H9 (cell line): ENCODE measurements around the gene PLXNA2. TPM values are rescaled to one million over a fixed set of nuclear protein-coding genes. Genes with fewer than 3 reads are reported as not detected.

ENCODE experiments used
- DNase-seq: peaks from one replicate; pipeline ENCODE4 v3.0.0-alpha.2; 2017
- H2AFZ ChIP-seq: one replicate; pipeline ENCODE4 v1.6.1; 2013; ENCODE audit warnings: mild to moderate bottlenecking, low read length, control low read depth, moderate library complexity
- H2AK5ac ChIP-seq: 2 replicates; pipeline ENCODE4 v1.6.1; 2013; ENCODE audit warnings: low read length, control low read depth, mixed read lengths; ENCODE audit not compliant: insufficient read length
- H2BK120ac ChIP-seq: one replicate; pipeline ENCODE4 v1.6.1; 2013; ENCODE audit warnings: low read depth, mild to moderate bottlenecking, low read length, control low read depth, inconsistent platforms; ENCODE audit not compliant: poor library complexity, severe bottlenecking
- H2BK12ac ChIP-seq: 2 replicates; pipeline ENCODE4 v1.6.1; 2013; ENCODE audit warnings: low read length, control low read depth, mixed read lengths, low read depth; ENCODE audit not compliant: insufficient read length
- H2BK15ac ChIP-seq: 2 replicates; pipeline ENCODE4 v1.6.1; 2013; ENCODE audit warnings: low read depth, low read length, control low read depth
- H2BK20ac ChIP-seq: one replicate; pipeline ENCODE4 v1.6.1; 2013; ENCODE audit warnings: low read depth, mild to moderate bottlenecking, low read length, control low read depth, inconsistent platforms; ENCODE audit not compliant: poor library complexity, severe bottlenecking
- H2BK5ac ChIP-seq: 2 replicates; pipeline ENCODE4 v1.6.1; 2013; ENCODE audit warnings: low read length, control low read depth, mixed read lengths; ENCODE audit not compliant: insufficient read length
- H3K14ac ChIP-seq: 2 replicates; pipeline ENCODE4 v1.6.1; 2013; ENCODE audit warnings: low read length, control low read depth; ENCODE audit not compliant: insufficient read depth
- H3K18ac ChIP-seq: 2 replicates; pipeline ENCODE4 v1.6.1; 2013; ENCODE audit warnings: low read depth, mild to moderate bottlenecking, mixed read lengths, low read length, control low read depth; ENCODE audit not compliant: insufficient read length
- H3K23ac ChIP-seq: 2 replicates; pipeline ENCODE4 v1.6.1; 2013; ENCODE audit warnings: low read length, control low read depth, mixed read lengths, low read depth; ENCODE audit not compliant: insufficient read length
- H3K23me2 ChIP-seq: 2 replicates; pipeline ENCODE4 v1.6.1; 2013; ENCODE audit warnings: low read depth, mild to moderate bottlenecking, mixed read lengths, low read length, control low read depth; ENCODE audit not compliant: insufficient read length, poor library complexity, severe bottlenecking
- H3K27ac ChIP-seq: 2 replicates; pipeline ENCODE4 v1.5.1; 2013; ENCODE audit warnings: low read length, control low read depth, mixed read lengths, low read depth; ENCODE audit not compliant: insufficient read length
- H3K27me3 ChIP-seq: 2 replicates; pipeline ENCODE4 v1.6.1; 2013; ENCODE audit warnings: low read length, control low read depth, inconsistent platforms; ENCODE audit not compliant: insufficient read depth
- H3K4ac ChIP-seq: 2 replicates; pipeline ENCODE4 v1.6.1; 2013; ENCODE audit warnings: low read depth, mild to moderate bottlenecking, control low read depth, inconsistent platforms, low read length, moderate library complexity
- H3K4me1 ChIP-seq: 2 replicates; pipeline ENCODE4 v1.6.1; 2013; ENCODE audit warnings: low read length, control low read depth, inconsistent platforms; ENCODE audit not compliant: insufficient read depth
- H3K4me2 ChIP-seq: 2 replicates; pipeline ENCODE4 v1.6.1; 2013; ENCODE audit warnings: low read length, control low read depth, mixed read lengths; ENCODE audit not compliant: insufficient read length, insufficient read depth
- H3K56ac ChIP-seq: 2 replicates; pipeline ENCODE4 v1.6.1; 2013; ENCODE audit warnings: low read depth, mild to moderate bottlenecking, mixed read lengths, low read length, control low read depth; ENCODE audit not compliant: insufficient read length
- H3K79me1 ChIP-seq: 2 replicates; pipeline ENCODE4 v1.6.1; 2013; ENCODE audit warnings: low read depth, mild to moderate bottlenecking, moderate library complexity, low read length, control low read depth, inconsistent platforms; ENCODE audit not compliant: insufficient read depth, poor library complexity, severe bottlenecking
- H3K79me2 ChIP-seq: 2 replicates; pipeline ENCODE4 v1.6.1; 2013; ENCODE audit warnings: low read length, control low read depth, inconsistent platforms; ENCODE audit not compliant: insufficient read depth
- H3K9ac ChIP-seq: 2 replicates; pipeline ENCODE4 v1.6.1; 2013; ENCODE audit warnings: low read length, control low read depth, mixed read lengths; ENCODE audit not compliant: insufficient read length; ENCODE audit errors: extremely low read depth
- H3K9me3 ChIP-seq: one replicate; pipeline ENCODE4 v1.6.1; 2013; ENCODE audit warnings: low read depth, low read length, inconsistent platforms; ENCODE audit not compliant: control insufficient read depth
- H3T11ph ChIP-seq: one replicate; pipeline ENCODE4 v1.6.1; 2013; ENCODE audit warnings: mild to moderate bottlenecking, low read length, control low read depth, inconsistent platforms
- H4K20me1 ChIP-seq: one replicate; pipeline ENCODE4 v1.6.1; 2013; ENCODE audit not compliant: control insufficient read depth, insufficient read length, insufficient read depth
- H4K5ac ChIP-seq: 2 replicates; pipeline ENCODE4 v1.6.1; 2013; ENCODE audit warnings: low read depth, mild to moderate bottlenecking, mixed read lengths, low read length, control low read depth; ENCODE audit not compliant: insufficient read length
- H4K8ac ChIP-seq: replicated peaks from 2 replicates; pipeline ENCODE4 v1.6.1; 2013; ENCODE audit warnings: low read length, control low read depth, mixed read lengths, low read depth; ENCODE audit not compliant: insufficient read length
- H4K91ac ChIP-seq: 2 replicates; pipeline ENCODE4 v1.6.1; 2013; ENCODE audit warnings: low read depth, mild to moderate bottlenecking, moderate library complexity, mixed read lengths, low read length, control low read depth; ENCODE audit not compliant: insufficient read length
- H3K27ac Mint-ChIP-seq, 3 experiments: 2 replicates in 2 of 3; 3 replicates in 1 of 3; pipeline ENCODE4 v1.8.0; 2020 to 2021; ENCODE audit warnings: mixed read lengths in 3 of 3, mild to moderate bottlenecking in 1 of 3, moderate library complexity in 1 of 3
- H3K27me3 Mint-ChIP-seq: 2 replicates; pipeline ENCODE4 v1.8.0; 2021; ENCODE audit warnings: low read depth, mild to moderate bottlenecking, moderate library complexity, mixed read lengths
- H3K36me3 Mint-ChIP-seq, 3 experiments: 2 replicates in 2 of 3; 3 replicates in 1 of 3; pipeline ENCODE4 v1.8.0; 2020 to 2021; ENCODE audit warnings: low read depth in 3 of 3, mixed read lengths in 3 of 3; ENCODE audit not compliant: insufficient read depth in 1 of 3
- H3K4me1 Mint-ChIP-seq, 2 experiments: 2 replicates each; pipeline ENCODE4 v1.8.0; 2020; ENCODE audit warnings: mixed read lengths in 2 of 2
- H3K4me3 Mint-ChIP-seq, 2 experiments: 2 replicates in 1 of 2; 3 replicates in 1 of 2; pipeline ENCODE4 v1.8.0; 2020 to 2021; ENCODE audit warnings: mild to moderate bottlenecking in 2 of 2, mixed read lengths in 2 of 2, moderate library complexity in 1 of 2
- H3K9me3 Mint-ChIP-seq, 2 experiments: 2 replicates in 1 of 2; 3 replicates in 1 of 2; pipeline ENCODE4 v1.8.0; 2020; ENCODE audit warnings: mild to moderate bottlenecking in 2 of 2, mixed read lengths in 2 of 2, moderate library complexity in 1 of 2
- CTCF ChIP-seq: fragments of 200-600 bp; sonication (generic); conservative IDR thresholded peaks from 3 replicates; pipeline ENCODE4 v1.8.0; 2021; ENCODE audit warnings: antibody characterized with exemption, mild to moderate bottlenecking
- WGBS: extraction: QIAGEN DNeasy Blood & Tissue Kit; methylation state at CpG from one replicate; pipeline ENCODE4 v1.1.7; 2013; ENCODE audit warnings: missing lambda C conversion rate, low lambda C conversion rate, mixed read lengths; ENCODE audit not compliant: insufficient read length; ENCODE audit errors: extremely low coverage; 5-methylcytosine and 5-hydroxymethylcytosine counted together
- total RNA-seq: library from RNA; stranded (reverse); gene quantifications from 2 replicates; pipeline ENCODE4 v1.2.1, GENCODE V29; 2021

PLXNA2 gene
- total RNA-seq, 1 experiment from 2014 or later: 0.57 TPM

GRCh38 chr1:207977876-207978275 lies 266.3 kb downstream of the PLXNA2 start:
- Mint-ChIP-seq H3K4me1 (no peaks in the 10 kb centered on the region), H3K4me3 (no peak overlapping the region), H3K36me3 (no peaks in the 10 kb centered on the region), H3K27ac (no peak overlapping the region), H3K9me3 (no peaks in the 10 kb centered on the region), H3K27me3 (peaks cover 37% of the 10 kb centered on the region)
- H3K23me2 ChIP-seq: no peaks in the 10 kb centered on the region
- H3K4me2 ChIP-seq: no peak overlapping the region
- no peaks in the 10 kb centered on the region for H3K27me3 ChIP-seq
- H2BK5ac ChIP-seq: no peak overlapping the region
- H3K23ac ChIP-seq: no peak overlapping the region
- no peaks in the 10 kb centered on the region for H3K9me3 ChIP-seq
- H2BK15ac ChIP-seq: no peak overlapping the region
- H3K79me1 ChIP-seq: no peaks in the 10 kb centered on the region
- no peak overlapping the region for H3K14ac ChIP-seq
- no CpG with 5 or more reads among the region's 1 CpG for WGBS
- no peak overlapping the region for H2AFZ ChIP-seq
- H2BK12ac ChIP-seq: no peak overlapping the region
- no peaks in the 10 kb centered on the region for H3K79me2 ChIP-seq
- H4K5ac ChIP-seq: no peak overlapping the region
- no peak overlapping the region for H4K8ac ChIP-seq
- no peak for TF ChIP-seq CTCF
- no peak overlapping the region for H2BK120ac ChIP-seq
- H3K27ac ChIP-seq: no peak overlapping the region
- no peak overlapping the region for H4K91ac ChIP-seq
- H3K18ac ChIP-seq: no peak overlapping the region
- no peak overlapping the region for H3K56ac ChIP-seq
- no peak overlapping the region for H3K4ac ChIP-seq
- no peak overlapping the region for H2AK5ac ChIP-seq
- no peak overlapping the region for H3T11ph ChIP-seq
- H2BK20ac ChIP-seq: no peak overlapping the region
- H3K9ac ChIP-seq: no peak overlapping the region
- DNase-seq: no peak
- no peaks in the 10 kb centered on the region for H3K4me1 ChIP-seq
- H4K20me1 ChIP-seq: no peaks in the 10 kb centered on the region
